Left ventricle myocardium superior (tissue), 1 donor: ENCODE results near the gene MAGEA8. TPM values are rescaled to one million over a fixed set of nuclear protein-coding genes. Genes with fewer than 3 reads are reported as not detected.
"Not testable (repeated sequence)": the region's sequence is repeated elsewhere in the genome, so short reads cannot be mapped to it uniquely, and the experiment has no call there.

Experiments
- ATAC-seq: fragments of 200-7000 bp; cut with Tn5 transposase; one replicate; pipeline ENCODE4 v1.9.1; 2020; ENCODE audit warnings: mild to moderate bottlenecking, moderate library complexity
- DNase-seq: peaks from one replicate; pipeline ENCODE4 v3.0.0-alpha.2; 2020
- intact Hi-C: fragments of 100-400 bp; cut with micrococcal nuclease; formaldehyde crosslinking; loops from one replicate; pipeline ENCODE4 v1.11.0; 2022
- total RNA-seq: library from RNA; stranded (reverse); fragmentation: NEBNext Ultra II Directional; extraction: Animal tissue kit (Norgen Biotek cat#: 25700); gene quantifications from one replicate; pipeline ENCODE4 v1.2.1, GENCODE V29; 2021
- donor health status: DM: no; HTN: yes; CAD: no; lungs with severe emphysema.

Gene MAGEA8
- total RNA-seq, 1 donor from 2014 or later = not detected

GRCh38 chrX:149898554-149898953 lies 17.6 kb downstream of the MAGEA8 start:
- ATAC-seq = no peak
- DNase-seq = no peak
- intact Hi-C loops = no loop called here

DNA sequence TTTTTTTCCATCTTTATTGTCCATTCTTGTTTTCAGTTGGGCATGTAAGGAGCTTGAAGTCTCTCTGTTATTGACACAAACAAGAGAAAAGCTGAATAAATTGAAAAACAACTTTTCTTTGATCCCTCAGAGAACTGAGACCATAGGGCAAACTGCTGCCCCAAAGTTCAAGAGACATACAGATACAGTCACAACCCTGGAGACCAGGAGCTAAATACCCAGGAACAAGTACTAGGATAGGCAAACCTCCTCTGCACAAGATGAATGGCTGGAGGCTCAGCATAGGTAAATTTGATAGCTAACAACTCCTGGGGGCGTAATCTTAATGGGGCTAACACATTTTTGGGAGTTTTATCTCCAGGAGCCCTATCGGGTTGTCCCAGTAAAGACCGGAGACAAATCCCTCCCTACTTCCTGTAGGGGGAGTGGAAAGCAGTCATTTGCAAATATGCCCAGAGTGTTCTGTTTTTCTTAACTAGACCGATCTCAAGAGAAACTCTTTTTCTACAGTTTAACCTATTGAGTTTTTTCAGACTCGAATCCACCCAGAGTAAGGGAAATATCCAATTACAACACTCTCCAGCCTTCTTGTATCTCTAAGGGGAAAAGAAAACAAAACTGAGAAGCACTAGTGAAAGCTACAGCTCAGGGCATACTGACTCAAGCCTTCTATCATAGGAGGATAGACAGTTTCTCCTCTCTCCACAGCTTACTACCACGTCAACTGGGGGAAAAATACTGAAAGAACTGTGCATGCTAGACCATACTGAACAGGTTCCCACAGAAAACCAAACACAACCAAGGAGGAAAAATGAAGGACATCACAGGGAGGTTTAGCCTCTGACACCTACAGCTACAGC lies 23.1 kb downstream of the MAGEA8 start:
- no peak for DNase-seq
- no peak for ATAC-seq
- intact Hi-C loops = no loop called here

- ATAC-seq (no peak), DNase-seq (no peak)
- intact Hi-C loops = no loop called here
Observed at GRCh38 chrX:149908308-149908707, 27.3 kb downstream of the MAGEA8 start.

DNA sequence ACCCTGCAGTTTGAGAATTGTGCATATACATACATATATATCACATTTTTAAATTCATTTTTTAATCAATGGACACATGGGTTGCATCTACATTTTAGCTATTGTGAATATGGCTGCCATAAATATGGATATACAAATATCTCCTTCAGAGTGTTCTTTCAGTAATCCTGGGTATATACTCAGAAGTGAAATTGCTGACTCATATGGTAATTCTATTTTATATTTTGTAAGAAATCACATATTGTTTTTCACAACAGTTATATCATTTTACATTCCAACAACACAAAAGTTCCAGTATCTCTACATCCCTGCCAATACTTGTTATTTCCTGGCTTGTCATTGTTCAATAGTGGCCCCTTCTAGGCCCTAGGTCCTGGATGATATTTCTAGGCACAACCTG lies 27.7 kb downstream of the MAGEA8 start:
- intact Hi-C loops = no loop called here
- DNase-seq (no peak), ATAC-seq (no peak)

DNA sequence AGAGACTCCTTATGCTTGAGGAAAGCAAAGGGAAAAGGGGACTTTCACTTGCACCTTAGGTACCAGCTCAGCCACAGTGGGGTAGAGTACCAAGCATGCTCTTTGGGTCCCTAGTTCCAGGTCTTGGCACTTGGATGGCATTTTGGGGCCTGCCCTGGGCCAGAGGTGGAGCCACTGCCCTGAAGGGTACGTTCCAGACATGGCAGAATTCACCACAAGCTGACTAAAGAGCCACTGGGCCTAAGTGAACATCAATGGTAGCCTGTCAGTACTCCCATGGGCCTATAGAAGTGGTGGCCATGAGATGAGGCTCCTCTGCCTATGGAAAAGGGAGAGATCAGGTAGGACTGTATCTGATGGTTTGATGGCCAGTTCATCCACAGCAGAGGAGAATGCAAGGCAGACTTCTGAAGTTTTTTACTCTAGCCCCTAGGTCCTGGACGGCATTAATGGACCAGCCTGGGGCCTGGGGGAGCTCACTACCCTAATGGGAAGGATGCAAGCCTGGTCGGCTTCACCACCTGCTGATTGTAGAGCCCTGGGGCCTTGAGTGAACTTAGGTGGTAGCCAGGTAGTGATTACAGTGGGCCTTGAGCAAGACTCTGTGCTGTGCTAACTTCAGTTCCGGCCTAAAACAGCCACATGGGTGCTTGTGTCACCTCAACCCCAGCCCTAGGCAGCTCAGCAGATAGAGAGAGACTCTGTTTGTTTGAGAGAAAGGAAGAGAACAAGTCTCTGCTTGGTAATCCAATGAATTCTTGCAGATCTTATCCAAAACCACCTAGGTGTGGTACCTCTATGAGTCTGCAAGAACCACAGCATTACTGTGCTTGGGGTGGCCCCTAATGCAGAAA lies 28.6 kb downstream of the MAGEA8 start:
- ATAC-seq (no peak), DNase-seq (no peak)
- intact Hi-C loops = no loop called here

- intact Hi-C loops = no loop called here
- no peak for DNase-seq
- ATAC-seq = no peak
Observed at GRCh38 chrX:149910178-149910695, 29.3 kb downstream of the MAGEA8 start.

DNA sequence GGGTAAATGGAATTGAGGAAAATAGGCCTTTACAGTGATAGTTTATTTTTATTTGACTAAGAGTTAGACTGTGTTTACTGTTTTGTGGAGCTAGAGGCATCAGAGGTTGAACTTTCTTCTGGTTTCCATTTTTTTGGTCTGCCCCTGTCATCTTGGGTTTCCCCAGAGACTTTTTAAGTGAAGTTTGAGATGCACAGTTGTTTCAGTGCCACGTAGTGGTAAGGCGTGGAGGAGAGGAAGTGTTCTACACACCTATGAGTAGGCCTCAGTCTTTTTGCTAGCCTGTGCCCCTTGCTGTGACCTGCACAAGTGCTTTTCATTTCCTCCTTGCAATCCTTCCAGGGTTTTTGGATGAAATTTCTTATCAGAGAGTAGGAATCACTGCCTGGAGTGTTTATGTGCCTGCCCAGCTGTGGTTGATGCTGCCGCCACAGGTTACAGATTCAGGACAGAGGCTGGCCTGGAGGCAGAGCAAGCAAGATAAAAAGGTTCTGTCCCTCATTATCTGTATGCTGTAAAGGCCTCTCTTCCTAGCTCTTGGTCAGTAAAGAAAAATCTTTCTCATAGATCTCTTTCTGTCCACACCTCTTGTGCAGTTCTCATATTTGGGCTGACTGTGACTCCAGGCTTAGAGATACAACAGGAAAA lies 35.9 kb downstream of the MAGEA8 start:
- intact Hi-C loops = no loop called here
- no peak for ATAC-seq
- no peak for DNase-seq

GRCh38 chrX:149923836-149924235 lies 42.9 kb downstream of the MAGEA8 start:
- intact Hi-C loops, DNase-seq: not testable (repeated sequence)
- ATAC-seq = peak; percentile 61

DNA sequence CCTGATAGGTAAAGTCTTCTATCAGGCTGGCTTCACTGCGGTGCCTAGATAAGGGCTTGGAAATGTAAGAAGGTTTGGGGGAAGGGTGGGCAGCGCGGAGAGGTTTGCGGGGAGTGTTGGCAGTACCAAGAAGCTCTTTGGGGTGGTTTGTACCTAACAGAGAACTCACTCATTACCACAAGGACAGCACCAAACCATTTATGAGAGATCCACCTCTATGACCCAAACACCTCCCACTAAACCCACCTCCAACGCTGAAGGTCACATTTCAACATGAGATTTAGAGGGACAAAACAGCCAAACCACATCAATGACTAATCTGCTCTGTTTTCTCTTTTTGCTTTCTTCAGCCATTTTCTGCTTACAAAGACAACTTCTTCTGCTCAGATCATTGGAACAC lies 43.5 kb downstream of the MAGEA8 start:
- DNase-seq, ATAC-seq, intact Hi-C loops: not testable (repeated sequence)

- intact Hi-C loops, DNase-seq, ATAC-seq: not testable (repeated sequence)
Observed at GRCh38 chrX:149927245-149927963, 46.4 kb downstream of the MAGEA8 start.

DNA sequence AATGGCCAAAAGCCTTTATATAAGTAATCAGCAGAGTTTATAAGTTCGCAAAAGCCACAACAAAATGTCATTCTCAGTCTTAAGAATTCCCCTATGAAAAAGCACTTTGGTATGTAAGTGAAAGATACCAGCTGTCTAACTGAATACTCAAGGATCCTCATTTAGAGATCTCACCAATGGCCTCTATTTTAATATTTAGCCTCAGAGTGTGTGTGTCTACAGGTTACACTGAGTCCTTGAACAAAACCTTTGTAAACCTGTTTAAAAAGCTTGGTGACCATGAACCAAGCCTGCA lies 46.9 kb downstream of the MAGEA8 start:
- intact Hi-C loops, ATAC-seq, DNase-seq: not testable (repeated sequence)

- ATAC-seq, intact Hi-C loops, DNase-seq: not testable (repeated sequence)
Observed at GRCh38 chrX:149928635-149929034, 47.7 kb downstream of the MAGEA8 start.

- ATAC-seq, DNase-seq, intact Hi-C loops: not testable (repeated sequence)
Observed at GRCh38 chrX:149929400-149929799, 48.4 kb downstream of the MAGEA8 start, which contains the start of gene HSFX4. TSS of gene HSFX4 (plus strand) at chrX:149929573. CDS start at chrX:149929645, 72 bp downstream.

DNA sequence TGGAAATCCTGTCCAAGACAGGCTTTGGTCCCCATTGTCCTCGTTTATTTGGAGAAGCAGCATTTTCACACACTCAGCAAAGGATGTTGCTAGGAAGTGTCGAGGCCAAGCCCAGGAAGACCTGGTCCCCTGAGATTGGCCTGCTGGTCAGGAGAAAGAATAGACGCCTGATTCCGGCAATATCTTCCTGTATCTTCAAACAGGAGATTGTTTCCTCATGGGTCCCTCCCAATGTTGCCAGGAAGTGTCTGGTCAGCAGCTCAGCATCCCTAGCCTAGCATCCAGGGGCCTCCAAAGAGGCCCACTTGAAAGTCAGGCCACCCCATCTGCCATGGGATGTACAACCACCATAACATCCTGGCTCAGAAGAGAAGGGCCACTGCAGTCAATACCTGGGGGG lies 50.4 kb downstream of the MAGEA8 start:
- ATAC-seq, DNase-seq, intact Hi-C loops: not testable (repeated sequence)

DNA sequence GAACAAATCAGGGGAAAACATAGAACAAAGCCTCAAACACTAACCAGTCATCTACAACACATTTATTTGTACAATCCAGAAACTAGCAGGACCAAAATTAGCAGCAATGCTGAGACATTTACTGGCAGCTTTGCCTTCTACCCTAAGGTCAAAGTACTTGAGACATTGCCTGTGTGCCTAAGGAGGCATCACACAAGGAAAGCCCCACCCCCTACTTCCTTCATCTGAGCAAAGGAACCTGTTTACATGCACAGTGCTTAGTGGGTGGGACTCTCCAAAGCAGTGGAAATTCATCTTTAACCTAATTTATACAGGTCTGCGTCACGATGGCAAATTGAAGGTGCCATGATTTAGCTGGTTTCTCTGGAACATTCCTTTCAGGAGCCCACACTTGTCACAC lies 51.2 kb downstream of the MAGEA8 start:
- ATAC-seq = not testable (repeated sequence)

DNA sequence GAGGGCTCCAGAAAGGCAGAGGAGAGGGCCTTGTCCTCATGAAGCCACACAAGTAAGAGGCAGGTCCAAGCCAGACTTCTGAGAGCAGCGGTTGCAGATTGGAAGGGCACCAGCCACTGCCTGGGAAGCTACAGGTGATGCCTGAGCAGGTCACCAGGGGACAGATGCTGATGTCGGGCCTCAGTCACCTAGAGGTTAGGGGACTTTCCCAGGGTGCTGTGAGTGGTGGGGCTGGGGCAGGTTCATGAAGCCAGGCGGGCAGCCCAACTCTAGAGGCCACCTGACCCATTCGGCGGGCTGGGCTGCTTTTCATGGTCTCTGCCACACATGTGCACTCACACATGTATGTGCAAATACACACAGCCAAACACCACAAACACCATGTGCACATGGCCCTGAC lies 52.0 kb downstream of the MAGEA8 start:
- intact Hi-C loops, DNase-seq, ATAC-seq: not testable (repeated sequence)

More for the DNA sequence above, 51.2 kb downstream of the MAGEA8 start:
- intact Hi-C loops, DNase-seq: not testable (repeated sequence)

DNA sequence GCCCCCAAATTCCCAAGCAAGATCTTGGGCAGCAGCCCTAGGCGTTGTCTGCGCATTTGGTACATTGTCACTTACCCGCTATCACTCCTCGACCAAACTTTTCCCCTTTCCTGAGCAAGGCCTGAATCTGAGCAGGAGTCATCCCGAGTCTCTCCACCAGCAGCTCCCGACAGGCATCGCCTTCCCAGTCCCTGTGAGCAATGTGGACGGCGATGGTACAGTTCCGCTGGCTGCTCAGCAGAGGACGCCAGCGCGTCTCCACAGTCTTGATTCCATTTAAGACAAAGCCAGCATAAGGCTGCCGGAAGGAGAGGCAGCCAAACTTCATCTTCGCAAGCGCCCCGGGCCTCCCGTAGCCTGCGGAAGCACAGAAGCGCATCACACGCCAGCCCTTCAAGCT lies 52.6 kb downstream of the MAGEA8 start:
- intact Hi-C loops, ATAC-seq, DNase-seq: not testable (repeated sequence)
